ENCODE measurements around the gene ATP1A1.

GRCh38 chr1:116379057-116379630 lies 6.1 kb downstream of the ATP1A1 start:
- TF ChIP-seq CTCF (IDR thresholded peaks at IDR 0.05) (no peak), ZBTB21 (CRISPR knock-in tag; IDR thresholded peaks at IDR 0.05; ENCODE audit: borderline replicate concordance) (no peak), FOXP1 (CRISPR knock-in tag; IDR thresholded peaks at IDR 0.05; ENCODE audit: borderline replicate concordance) (no peak), ZNF396 (CRISPR knock-in tag; IDR thresholded peaks at IDR 0.05; ENCODE audit: borderline replicate concordance) (no peak), JUN (CRISPR knock-in tag; IDR thresholded peaks at IDR 0.05) (no peak), TEAD4 (CRISPR knock-in tag; IDR thresholded peaks at IDR 0.05) (no peak), USF1 (CRISPR knock-in tag; IDR thresholded peaks at IDR 0.05) (no peak), ATF2 (CRISPR knock-in tag; IDR thresholded peaks at IDR 0.05; ENCODE audit: borderline replicate concordance, low read depth) (no peak), ZNF317 (CRISPR knock-in tag; IDR thresholded peaks at IDR 0.05; ENCODE audit: borderline replicate concordance, low read depth) (no peak)
